ENCODE data around the gene PRKCB. TPM values are rescaled to one million over a fixed set of nuclear protein-coding genes. Genes with fewer than 3 reads are reported as not detected.

The PRKCB gene
- total and polyA plus RNA-seq, 4 donors, result 1.6 to 9.4 (median 4.0) TPM

DNA sequence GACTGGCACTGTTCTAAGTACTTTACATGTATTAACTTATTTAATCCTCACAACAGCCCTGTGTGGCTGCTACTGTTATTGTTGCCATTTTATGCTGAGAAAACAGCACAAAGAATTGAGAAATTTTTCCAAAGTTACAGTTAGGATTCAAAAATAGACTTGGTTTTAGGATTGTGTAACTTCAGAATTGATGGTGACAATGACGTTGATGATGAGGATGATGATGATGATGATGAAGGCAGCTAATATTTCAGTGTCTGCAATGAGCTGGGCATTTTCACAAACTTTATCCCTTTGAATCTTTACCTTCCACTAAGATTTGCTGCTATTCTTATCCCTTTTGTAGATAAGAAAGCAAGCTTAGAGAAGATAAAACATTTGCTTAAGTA lies 22.1 kb downstream of the PRKCB start:
- Histone ChIP-seq H3K27ac (ENCODE audit: low read depth in 1 of 2, low read length in 2 of 2) (no peak overlapping the region), H3K4me1 (ENCODE audit: control insufficient read depth in 4 of 4, insufficient read depth in 4 of 4, low read length in 3 of 4) (no peaks in the 10 kb centered on the region)
- DNase-seq (ENCODE audit: low spot score), result no peak

GRCh38 chr16:23858542-23858941 lies 22.8 kb downstream of the PRKCB start:
- H3K4me3 ChIP-seq (ENCODE audit: low read depth in 1 of 3, low read length in 3 of 3), result no peak overlapping the region
- H3K27me3 ChIP-seq (ENCODE audit: control insufficient read depth in 4 of 4, insufficient read depth in 4 of 4, low read length in 3 of 4), result peaks cover 0 to 3% (median 0%) of the 10 kb centered on the region in 4 donors
- 65% methylated on average over 1 of the region's 1 CpG for WGBS
- TF ChIP-seq NR2F2 (IDR thresholded peaks at IDR 0.05), result no peak
- no peak for TF ChIP-seq RAD21 (IDR thresholded peaks at IDR 0.05)
- no peak for TF ChIP-seq FOXA1 (IDR thresholded peaks at IDR 0.05)
- no peak for TF ChIP-seq ATF3 (IDR thresholded peaks at IDR 0.05)
- TF ChIP-seq, protein P1, sequence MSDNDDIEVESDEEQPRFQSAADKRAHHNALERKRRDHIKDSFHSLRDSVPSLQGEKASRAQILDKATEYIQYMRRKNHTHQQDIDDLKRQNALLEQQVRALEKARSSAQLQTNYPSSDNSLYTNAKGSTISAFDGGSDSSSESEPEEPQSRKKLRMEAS (IDR thresholded peaks at IDR 0.05), result no peak
- no peak for TF ChIP-seq JUND (IDR thresholded peaks at IDR 0.05)
- TF ChIP-seq YY1 (IDR thresholded peaks at IDR 0.05), result no peak
- TF ChIP-seq TAF1 (conservative IDR thresholded peaks at IDR 0.05), result no peak
- TF ChIP-seq HNF4G (IDR thresholded peaks at IDR 0.05), result no peak
- TF ChIP-seq ZBTB33 (IDR thresholded peaks at IDR 0.05), result no peak
- no peaks in the 10 kb centered on the region for H3K36me3 ChIP-seq (ENCODE audit: control insufficient read depth in 4 of 4, insufficient read depth in 3 of 4, low read depth in 1 of 4, low read length in 3 of 4)
- H3K4me1 ChIP-seq (ENCODE audit: control insufficient read depth in 4 of 4, insufficient read depth in 4 of 4, low read length in 3 of 4), result peaks cover 0 to 3% (median 2%) of the 10 kb centered on the region in 4 donors
- H3K9ac ChIP-seq (ENCODE audit: low read depth in 1 of 2, low read length in 2 of 2), result no peak overlapping the region
- DNase-seq (ENCODE audit: low spot score), result no peak
- H3K27ac ChIP-seq (ENCODE audit: low read depth in 1 of 2, low read length in 2 of 2), result no peak overlapping the region
- H3K9me3 ChIP-seq (ENCODE audit: control insufficient read depth in 4 of 4, low read length in 3 of 4), result peaks cover 0 to 2% (median 0%) of the 10 kb centered on the region in 4 donors

More for the DNA sequence above, 22.1 kb downstream of the PRKCB start:
- peaks cover 0 to 2% (median 0%) of the 10 kb centered on the region in 4 donors for H3K9me3 ChIP-seq (ENCODE audit: control insufficient read depth in 4 of 4, low read length in 3 of 4)
- no peak overlapping the region for H3K9ac ChIP-seq (ENCODE audit: low read depth in 1 of 2, low read length in 2 of 2)
- H3K27me3 ChIP-seq (ENCODE audit: control insufficient read depth in 4 of 4, insufficient read depth in 4 of 4, low read length in 3 of 4), result peaks cover 0 to 3% (median 0%) of the 10 kb centered on the region in 4 donors
- 60% methylated on average over 1 of the region's 1 CpG for WGBS
- H3K4me3 ChIP-seq (ENCODE audit: low read depth in 1 of 3, low read length in 3 of 3), result no peak overlapping the region
- TF ChIP-seq, protein P1 (IDR thresholded peaks at IDR 0.05), result no peak
- no peak for TF ChIP-seq FOXA1 (IDR thresholded peaks at IDR 0.05)
- TF ChIP-seq ZBTB33 (IDR thresholded peaks at IDR 0.05), result no peak
- no peak for TF ChIP-seq GABPA (IDR thresholded peaks at IDR 0.05 in 1 of 2, conservative IDR thresholded peaks at IDR 0.05 in 1 of 2)
- no peak for TF ChIP-seq RXRA (IDR thresholded peaks at IDR 0.05)
- no peaks in the 10 kb centered on the region for H3K36me3 ChIP-seq (ENCODE audit: control insufficient read depth in 4 of 4, insufficient read depth in 3 of 4, low read depth in 1 of 4, low read length in 3 of 4)

DNA sequence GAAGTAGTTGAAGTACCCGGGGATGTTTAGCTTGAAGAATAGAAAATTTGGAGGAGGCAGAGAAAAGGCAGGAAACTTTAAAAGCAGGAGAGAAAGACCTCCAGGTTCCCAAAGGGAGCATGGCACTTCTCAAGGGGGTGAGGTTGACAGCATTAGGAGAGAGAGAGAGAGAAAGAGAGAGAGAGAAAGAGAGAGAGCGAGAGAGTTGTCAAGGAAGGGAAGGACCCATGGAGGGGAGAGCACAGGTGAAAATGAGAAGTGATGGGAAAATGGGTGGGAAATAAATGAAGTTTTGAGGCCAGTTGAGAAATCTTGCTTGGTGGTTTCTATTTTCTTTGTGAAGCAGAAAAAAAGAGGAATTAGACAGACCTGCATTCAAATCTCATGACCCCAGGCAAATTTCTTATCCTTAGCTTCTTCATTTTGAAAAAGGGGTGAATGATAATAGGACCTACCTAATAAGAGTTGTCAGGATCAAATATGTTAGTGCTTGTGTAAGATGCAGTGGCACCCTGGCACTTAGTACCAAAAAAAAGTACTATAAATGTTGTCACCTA lies 24.0 kb downstream of the PRKCB start:
- peaks cover 0 to 3% (median 2%) of the 10 kb centered on the region in 4 donors for H3K4me1 ChIP-seq (ENCODE audit: control insufficient read depth in 4 of 4, insufficient read depth in 4 of 4, low read length in 3 of 4)
- 70% methylated on average over 2 of the region's 2 CpGs for WGBS
- DNase-seq (ENCODE audit: low spot score), result no peak
- no peak overlapping the region for H3K9ac ChIP-seq (ENCODE audit: low read depth in 1 of 2, low read length in 2 of 2)
- H3K27ac ChIP-seq (ENCODE audit: low read depth in 1 of 2, low read length in 2 of 2), result no peak overlapping the region
- no peaks in the 10 kb centered on the region for H3K9me3 ChIP-seq (ENCODE audit: control insufficient read depth in 4 of 4, low read length in 3 of 4)
- H3K27me3 ChIP-seq (ENCODE audit: control insufficient read depth in 4 of 4, insufficient read depth in 4 of 4, low read length in 3 of 4), result peaks cover 0 to 3% (median 0%) of the 10 kb centered on the region in 4 donors
- H3K4me3 ChIP-seq (ENCODE audit: low read depth in 1 of 3, low read length in 3 of 3), result no peak overlapping the region
- no peaks in the 10 kb centered on the region for H3K36me3 ChIP-seq (ENCODE audit: control insufficient read depth in 4 of 4, insufficient read depth in 3 of 4, low read depth in 1 of 4, low read length in 3 of 4)
- TF ChIP-seq NR2F2 (IDR thresholded peaks at IDR 0.05) (no peak), TAF1 (conservative IDR thresholded peaks at IDR 0.05) (no peak), FOXA2 (IDR thresholded peaks at IDR 0.05) (no peak), EGR1 (IDR thresholded peaks at IDR 0.05; ENCODE audit: low read depth in 2 of 2) (no peak), HNF4A (conservative IDR thresholded peaks at IDR 0.05) (no peak)
- TF ChIP-seq, protein P2, sequence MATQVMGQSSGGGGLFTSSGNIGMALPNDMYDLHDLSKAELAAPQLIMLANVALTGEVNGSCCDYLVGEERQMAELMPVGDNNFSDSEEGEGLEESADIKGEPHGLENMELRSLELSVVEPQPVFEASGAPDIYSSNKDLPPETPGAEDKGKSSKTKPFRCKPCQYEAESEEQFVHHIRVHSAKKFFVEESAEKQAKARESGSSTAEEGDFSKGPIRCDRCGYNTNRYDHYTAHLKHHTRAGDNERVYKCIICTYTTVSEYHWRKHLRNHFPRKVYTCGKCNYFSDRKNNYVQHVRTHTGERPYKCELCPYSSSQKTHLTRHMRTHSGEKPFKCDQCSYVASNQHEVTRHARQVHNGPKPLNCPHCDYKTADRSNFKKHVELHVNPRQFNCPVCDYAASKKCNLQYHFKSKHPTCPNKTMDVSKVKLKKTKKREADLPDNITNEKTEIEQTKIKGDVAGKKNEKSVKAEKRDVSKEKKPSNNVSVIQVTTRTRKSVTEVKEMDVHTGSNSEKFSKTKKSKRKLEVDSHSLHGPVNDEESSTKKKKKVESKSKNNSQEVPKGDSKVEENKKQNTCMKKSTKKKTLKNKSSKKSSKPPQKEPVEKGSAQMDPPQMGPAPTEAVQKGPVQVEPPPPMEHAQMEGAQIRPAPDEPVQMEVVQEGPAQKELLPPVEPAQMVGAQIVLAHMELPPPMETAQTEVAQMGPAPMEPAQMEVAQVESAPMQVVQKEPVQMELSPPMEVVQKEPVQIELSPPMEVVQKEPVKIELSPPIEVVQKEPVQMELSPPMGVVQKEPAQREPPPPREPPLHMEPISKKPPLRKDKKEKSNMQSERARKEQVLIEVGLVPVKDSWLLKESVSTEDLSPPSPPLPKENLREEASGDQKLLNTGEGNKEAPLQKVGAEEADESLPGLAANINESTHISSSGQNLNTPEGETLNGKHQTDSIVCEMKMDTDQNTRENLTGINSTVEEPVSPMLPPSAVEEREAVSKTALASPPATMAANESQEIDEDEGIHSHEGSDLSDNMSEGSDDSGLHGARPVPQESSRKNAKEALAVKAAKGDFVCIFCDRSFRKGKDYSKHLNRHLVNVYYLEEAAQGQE (IDR thresholded peaks at IDR 0.05), result no peak
